PC-9 (cell line): ENCODE data around the gene SLC9A3.

Source experiments
- CTCF ChIP-seq: fragments of 200-600 bp; sonication (generic); conservative IDR thresholded peaks from 2 replicates; pipeline ENCODE4 v1.6.1; 2017; ENCODE audit warnings: mixed run types, antibody characterized with exemption, mild to moderate bottlenecking, moderate library complexity
- EZH2 ChIP-seq: fragments of 200-600 bp; sonication (generic); IDR thresholded peaks from 2 replicates; pipeline ENCODE4 v1.8.0; 2017; ENCODE audit warnings: antibody characterized with exemption, low read depth

- TF ChIP-seq CTCF (peak; percentile 90), EZH2 (no peak)
Observed at GRCh38 chr5:446883-447263, 77.4 kb downstream of the SLC9A3 start.
